Mucosa of gallbladder (tissue), 1 donor: ENCODE data around the gene CDKL5. TPM values are rescaled to one million over a fixed set of nuclear protein-coding genes. Genes with fewer than 3 reads are reported as not detected.

Source experiments
- DNase-seq: peaks from one replicate; pipeline ENCODE4 v3.0.0-alpha.2; 2020; ENCODE audit warnings: low spot score
- total RNA-seq: library from RNA; stranded (reverse); gene quantifications from one replicate; pipeline ENCODE4 v1.2.1, GENCODE V29; 2021
- donor health status: DM: no; HTN: no; CAD: no.

Gene CDKL5
- total RNA-seq, 1 donor from 2014 or later, result 12.1 TPM

DNA sequence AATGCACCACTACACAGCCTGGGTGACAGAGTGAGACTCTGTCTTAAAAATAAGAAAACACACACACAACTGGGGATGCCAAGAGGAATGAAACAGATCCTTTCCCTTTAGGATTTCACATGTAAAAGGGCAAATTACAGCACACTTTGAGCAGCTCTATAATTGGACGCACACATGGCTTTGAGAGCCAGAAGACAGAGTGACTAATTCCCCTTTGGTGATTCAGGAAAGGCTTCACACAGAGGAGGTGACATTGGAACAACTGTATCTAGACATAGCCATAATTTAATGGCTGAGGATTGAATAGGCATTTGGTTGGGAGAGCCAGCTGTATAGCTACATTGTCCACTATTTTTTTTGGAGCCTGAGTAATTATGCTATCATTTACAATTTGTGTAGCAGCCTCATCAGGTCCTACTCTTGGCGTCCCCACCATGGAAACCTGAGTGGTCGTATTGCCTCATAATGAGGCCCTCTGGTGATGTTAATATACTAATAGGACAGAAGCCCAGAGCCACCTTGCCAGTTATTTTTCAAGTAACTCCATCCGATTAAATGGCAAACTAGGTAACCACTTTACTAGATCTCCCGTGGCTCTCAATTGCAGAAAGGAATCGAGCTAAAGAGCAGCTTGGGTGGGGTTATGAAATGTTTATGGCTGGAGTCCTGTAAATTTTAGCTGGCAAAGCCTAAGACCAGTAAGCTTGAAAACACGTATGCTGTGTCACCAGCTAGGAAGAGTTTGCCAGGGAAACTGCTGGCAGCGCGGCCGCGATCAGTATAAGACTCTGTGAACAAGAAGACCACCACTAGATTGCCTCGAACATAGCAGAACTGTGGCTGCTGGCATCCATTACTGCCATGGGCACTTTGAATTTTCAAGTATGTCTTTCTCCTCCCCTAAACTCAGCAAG lies 273.6 kb downstream of the CDKL5 start:
- DNase-seq, result no peak

DNA sequence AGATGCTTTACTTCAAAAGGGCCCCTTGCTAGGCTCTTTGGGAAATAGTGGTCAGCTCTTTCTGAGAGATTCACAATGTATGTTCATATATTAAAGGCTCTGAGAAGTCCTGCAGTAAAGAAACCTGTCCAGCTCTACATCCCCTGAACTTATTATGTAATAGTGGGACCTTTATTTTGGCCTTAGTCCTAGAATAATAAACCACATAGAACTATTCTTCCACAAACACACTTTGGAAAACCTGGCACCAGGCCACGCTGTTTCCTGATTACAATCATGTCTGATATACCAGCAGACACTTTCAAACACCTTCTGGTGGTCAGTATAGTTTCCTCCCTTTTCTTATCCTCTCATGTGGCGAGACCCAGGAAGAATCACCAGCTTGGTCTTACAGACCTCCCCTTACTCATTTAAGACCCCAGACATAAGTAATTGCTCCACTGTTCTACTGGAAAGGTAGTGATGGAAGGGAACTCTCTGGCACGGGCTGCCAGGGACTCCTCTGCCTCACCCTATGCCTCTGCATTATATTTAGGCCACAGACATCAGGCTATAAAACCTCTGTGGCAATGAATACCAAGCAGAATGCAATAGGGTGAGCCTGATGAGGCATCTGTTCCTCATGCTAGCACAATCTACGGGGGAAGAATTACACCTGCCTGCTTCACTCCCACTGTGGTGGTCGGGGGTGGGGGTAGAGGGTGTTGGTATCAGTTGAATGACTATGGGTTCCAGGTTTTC lies 276.4 kb downstream of the CDKL5 start:
- DNase-seq, result peak; percentile 41

GRCh38 chrX:18702362-18703195 lies 277.2 kb downstream of the CDKL5 start:
- no peak for DNase-seq

Other genes starting within 250 kb of the CDKL5 start
- not detected for gene BEND2, start 204.7 kb upstream of the CDKL5 start, total RNA-seq
- gene SCML2, start 70.9 kb upstream of the CDKL5 start, total RNA-seq, result 0.92 TPM
- gene RS1, start 246.5 kb downstream of the CDKL5 start, total RNA-seq, result not detected